Right lobe of liver (tissue), 4 donors: Measurements from ENCODE around the gene LYST.

Source experiments
- POLR2A ChIP-seq: fragments of 450-650 bp; IDR thresholded peaks from one replicate; pipeline ENCODE4 v1.6.1; 2017; ENCODE audit warnings: antibody characterized with exemption, mild to moderate bottlenecking
- TF ChIP-seq, protein P1 (sequence below), 4 donors: fragments of 200-600 bp in 3 of 4; fragments of 450-650 bp in 1 of 4; IDR thresholded peaks; one replicate each; pipeline versions ENCODE4 v1.5.1 to v1.8.0; 2016 to 2022; ENCODE audit warnings: antibody characterized with exemption in 4 of 4, mild to moderate bottlenecking in 2 of 4
- donor health status: DM: no; HTN: no; CAD: no.
- donor health status: DM: no; HTN: no; CAD: no.
- donor health status: DM: no; HTN: yes; CAD: no.

DNA sequence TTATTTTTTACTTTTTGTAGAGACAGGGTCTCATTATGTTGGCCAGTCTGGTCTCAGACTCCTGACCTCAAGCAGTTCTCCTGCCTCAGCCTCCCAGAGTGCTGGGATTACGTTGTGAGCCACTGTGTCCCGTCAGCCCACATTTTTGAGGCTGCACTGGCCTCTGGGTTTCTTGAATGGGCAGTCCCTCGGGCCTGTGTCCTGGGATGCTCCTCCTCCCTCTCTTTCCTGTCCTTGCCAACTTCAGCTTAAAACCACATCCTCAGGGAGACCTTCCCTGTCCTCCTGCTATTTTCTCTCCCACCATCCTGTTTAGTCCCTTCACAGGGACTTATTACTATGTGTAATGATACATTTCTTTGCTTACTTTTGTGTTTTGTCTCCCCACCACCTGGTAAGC lies 31.4 kb upstream of the LYST start:
- TF ChIP-seq POLR2A, result no peak
- TF ChIP-seq, protein P1, sequence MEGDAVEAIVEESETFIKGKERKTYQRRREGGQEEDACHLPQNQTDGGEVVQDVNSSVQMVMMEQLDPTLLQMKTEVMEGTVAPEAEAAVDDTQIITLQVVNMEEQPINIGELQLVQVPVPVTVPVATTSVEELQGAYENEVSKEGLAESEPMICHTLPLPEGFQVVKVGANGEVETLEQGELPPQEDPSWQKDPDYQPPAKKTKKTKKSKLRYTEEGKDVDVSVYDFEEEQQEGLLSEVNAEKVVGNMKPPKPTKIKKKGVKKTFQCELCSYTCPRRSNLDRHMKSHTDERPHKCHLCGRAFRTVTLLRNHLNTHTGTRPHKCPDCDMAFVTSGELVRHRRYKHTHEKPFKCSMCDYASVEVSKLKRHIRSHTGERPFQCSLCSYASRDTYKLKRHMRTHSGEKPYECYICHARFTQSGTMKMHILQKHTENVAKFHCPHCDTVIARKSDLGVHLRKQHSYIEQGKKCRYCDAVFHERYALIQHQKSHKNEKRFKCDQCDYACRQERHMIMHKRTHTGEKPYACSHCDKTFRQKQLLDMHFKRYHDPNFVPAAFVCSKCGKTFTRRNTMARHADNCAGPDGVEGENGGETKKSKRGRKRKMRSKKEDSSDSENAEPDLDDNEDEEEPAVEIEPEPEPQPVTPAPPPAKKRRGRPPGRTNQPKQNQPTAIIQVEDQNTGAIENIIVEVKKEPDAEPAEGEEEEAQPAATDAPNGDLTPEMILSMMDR (IDR thresholded peaks at IDR 0.05), result no peak
